ENCODE measurements around the gene SH3BP2. TPM values are rescaled to one million over a fixed set of nuclear protein-coding genes. Genes with fewer than 3 reads are reported as not detected.
A peak's percentile ranks its signal among the peaks of the same experiment; 100 is the strongest.

The SH3BP2 gene
- total and polyA plus RNA-seq, 10 of the 15 experiments (the other 5 are each of a cell fraction or from before 2014, with no cell fraction given), result 1.1 to 61.8 (median 23.9) TPM

DNA sequence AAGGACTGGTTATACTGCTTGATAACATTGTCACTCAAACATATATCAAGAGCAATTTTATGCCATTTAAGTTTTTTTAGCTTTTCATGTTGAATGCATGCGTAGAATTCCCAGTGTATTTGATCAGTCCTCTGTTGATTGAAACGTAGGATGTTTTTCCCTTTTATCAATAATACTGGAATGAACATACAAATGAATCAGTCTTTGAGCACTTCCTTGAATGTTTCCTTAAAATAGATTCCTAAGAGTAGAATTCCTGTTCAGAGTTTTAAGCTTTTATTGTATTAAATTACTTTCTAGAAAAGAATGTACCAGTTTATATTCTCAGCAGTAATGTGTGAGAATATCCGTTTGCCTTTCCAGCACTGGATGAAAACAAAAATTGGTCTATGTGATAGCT, 88.5 kb downstream of the SH3BP2 start (continued):
- TF ChIP-seq, protein P1, sequence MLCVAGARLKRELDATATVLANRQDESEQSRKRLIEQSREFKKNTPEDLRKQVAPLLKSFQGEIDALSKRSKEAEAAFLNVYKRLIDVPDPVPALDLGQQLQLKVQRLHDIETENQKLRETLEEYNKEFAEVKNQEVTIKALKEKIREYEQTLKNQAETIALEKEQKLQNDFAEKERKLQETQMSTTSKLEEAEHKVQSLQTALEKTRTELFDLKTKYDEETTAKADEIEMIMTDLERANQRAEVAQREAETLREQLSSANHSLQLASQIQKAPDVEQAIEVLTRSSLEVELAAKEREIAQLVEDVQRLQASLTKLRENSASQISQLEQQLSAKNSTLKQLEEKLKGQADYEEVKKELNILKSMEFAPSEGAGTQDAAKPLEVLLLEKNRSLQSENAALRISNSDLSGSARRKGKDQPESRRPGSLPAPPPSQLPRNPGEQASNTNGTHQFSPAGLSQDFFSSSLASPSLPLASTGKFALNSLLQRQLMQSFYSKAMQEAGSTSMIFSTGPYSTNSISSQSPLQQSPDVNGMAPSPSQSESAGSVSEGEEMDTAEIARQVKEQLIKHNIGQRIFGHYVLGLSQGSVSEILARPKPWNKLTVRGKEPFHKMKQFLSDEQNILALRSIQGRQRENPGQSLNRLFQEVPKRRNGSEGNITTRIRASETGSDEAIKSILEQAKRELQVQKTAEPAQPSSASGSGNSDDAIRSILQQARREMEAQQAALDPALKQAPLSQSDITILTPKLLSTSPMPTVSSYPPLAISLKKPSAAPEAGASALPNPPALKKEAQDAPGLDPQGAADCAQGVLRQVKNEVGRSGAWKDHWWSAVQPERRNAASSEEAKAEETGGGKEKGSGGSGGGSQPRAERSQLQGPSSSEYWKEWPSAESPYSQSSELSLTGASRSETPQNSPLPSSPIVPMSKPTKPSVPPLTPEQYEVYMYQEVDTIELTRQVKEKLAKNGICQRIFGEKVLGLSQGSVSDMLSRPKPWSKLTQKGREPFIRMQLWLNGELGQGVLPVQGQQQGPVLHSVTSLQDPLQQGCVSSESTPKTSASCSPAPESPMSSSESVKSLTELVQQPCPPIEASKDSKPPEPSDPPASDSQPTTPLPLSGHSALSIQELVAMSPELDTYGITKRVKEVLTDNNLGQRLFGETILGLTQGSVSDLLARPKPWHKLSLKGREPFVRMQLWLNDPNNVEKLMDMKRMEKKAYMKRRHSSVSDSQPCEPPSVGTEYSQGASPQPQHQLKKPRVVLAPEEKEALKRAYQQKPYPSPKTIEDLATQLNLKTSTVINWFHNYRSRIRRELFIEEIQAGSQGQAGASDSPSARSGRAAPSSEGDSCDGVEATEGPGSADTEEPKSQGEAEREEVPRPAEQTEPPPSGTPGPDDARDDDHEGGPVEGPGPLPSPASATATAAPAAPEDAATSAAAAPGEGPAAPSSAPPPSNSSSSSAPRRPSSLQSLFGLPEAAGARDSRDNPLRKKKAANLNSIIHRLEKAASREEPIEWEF (IDR thresholded peaks at IDR 0.05; ENCODE audit: insufficient replicate concordance, low read depth, low read length), result no peak
- no peak for TF ChIP-seq YBX1 (IDR thresholded peaks at IDR 0.05)
- TF ChIP-seq HDGF (IDR thresholded peaks at IDR 0.05), result no peak
- TF ChIP-seq TARDBP (IDR thresholded peaks at IDR 0.05; ENCODE audit: borderline replicate concordance), result no peak

DNA sequence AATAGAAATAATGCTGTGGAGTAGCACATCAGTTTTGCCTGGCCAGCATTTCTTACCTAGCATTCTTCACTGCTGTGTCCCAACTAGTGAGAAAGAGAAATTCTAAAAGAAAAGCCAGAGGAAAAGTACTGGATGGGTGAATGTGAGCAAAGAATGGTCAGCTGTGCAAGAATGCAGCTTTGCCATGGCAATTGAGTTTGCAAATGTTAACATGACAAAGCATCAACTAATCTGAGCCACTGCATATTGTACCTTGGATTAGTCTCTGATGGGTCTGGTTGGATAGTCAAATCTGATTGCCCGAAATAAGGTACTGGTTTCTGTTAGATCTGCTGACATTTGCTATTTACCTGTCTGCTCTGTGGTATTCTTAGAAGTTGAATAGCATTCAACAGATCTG, 89.5 kb downstream of the SH3BP2 start:
- WGBS (ENCODE audit: insufficient coverage, insufficient replicate concordance, low lambda C conversion rate, missing lambda C conversion rate), result 95% methylated on average over 1 of the region's 1 CpG
- no peaks in the 10 kb centered on the region for H3K9me3 ChIP-seq (replicated peaks; ENCODE audit: control insufficient read depth, insufficient read depth, low read length)
- SMC1A ChIA-PET (ENCODE audit: uncharacterized antibody, unreplicated experiment), result interaction anchor here (1.3 kb wide), 2 partner anchors 9 to 111 kb away, joined by 4 to 5 read pairs; no protein-coding TSS in a partner anchor
- no TSS peak for BruUV-seq (replicated peaks)
- H3K4me2 ChIP-seq (ENCODE audit: control insufficient read depth, insufficient read depth), result no peak overlapping the region
- in situ Hi-C loops (cut with MboI), result no loop called here
- no peaks in the 10 kb centered on the region for H3K79me2 ChIP-seq (ENCODE audit: control insufficient read depth, insufficient read depth, low read length)
- no peak overlapping the region for H3K4me3 ChIP-seq
- no peaks in the 10 kb centered on the region for H3K4me1 ChIP-seq (ENCODE audit: control insufficient read depth, insufficient read depth, low read length)
- H3K27me3 ChIP-seq (replicated peaks in 1 of 2; ENCODE audit: control insufficient read depth in 2 of 2, insufficient read depth in 2 of 2, low read length in 1 of 2), result no peaks in the 10 kb centered on the region
- POLR2A ChIA-PET, result interaction anchor here (0.7 kb wide), 1 partner anchor 9 kb away, joined by 3 read pairs; no protein-coding TSS in a partner anchor
- FAIRE-seq (no peak), ATAC-seq (no peak), DNase-seq (ENCODE audit: low read depth, low spot score) (no peak)
- H3K36me3 ChIP-seq (ENCODE audit: control insufficient read depth in 2 of 2, insufficient read depth in 2 of 2, low read length in 1 of 2), result peaks cover 12 to 33% of the 10 kb centered on the region in 2 experiments
- no peak overlapping the region for H3K27ac ChIP-seq (ENCODE audit: control insufficient read depth, insufficient read depth)
- no peak overlapping the region for H2AFZ ChIP-seq (ENCODE audit: control insufficient read depth, low read depth, low read length)
- intact Hi-C loops (cut with micrococcal nuclease; ENCODE audit: unreplicated experiment), result no loop called here
- no peak for TF ChIP-seq SPI1 (IDR thresholded peaks at IDR 0.05; ENCODE audit: borderline replicate concordance, insufficient read depth, low read depth, low read length)
- TF ChIP-seq, protein P2, sequence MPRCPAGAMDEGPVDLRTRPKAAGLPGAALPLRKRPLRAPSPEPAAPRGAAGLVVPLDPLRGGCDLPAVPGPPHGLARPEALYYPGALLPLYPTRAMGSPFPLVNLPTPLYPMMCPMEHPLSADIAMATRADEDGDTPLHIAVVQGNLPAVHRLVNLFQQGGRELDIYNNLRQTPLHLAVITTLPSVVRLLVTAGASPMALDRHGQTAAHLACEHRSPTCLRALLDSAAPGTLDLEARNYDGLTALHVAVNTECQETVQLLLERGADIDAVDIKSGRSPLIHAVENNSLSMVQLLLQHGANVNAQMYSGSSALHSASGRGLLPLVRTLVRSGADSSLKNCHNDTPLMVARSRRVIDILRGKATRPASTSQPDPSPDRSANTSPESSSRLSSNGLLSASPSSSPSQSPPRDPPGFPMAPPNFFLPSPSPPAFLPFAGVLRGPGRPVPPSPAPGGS (IDR thresholded peaks at IDR 0.05; ENCODE audit: borderline replicate concordance, insufficient read depth, low read depth, low read length, poor library complexity, severe bottlenecking), result peak; percentile 60
- H3K9ac ChIP-seq (ENCODE audit: control insufficient read depth, insufficient read depth, low read length), result no peak overlapping the region
- RAD21 ChIA-PET (ENCODE audit: unreplicated experiment), result interaction anchor here (1.0 kb wide), 1 partner anchor 11 kb away, joined by 3 read pairs; no protein-coding TSS in a partner anchor
- CTCF ChIA-PET, result interaction anchor here (1.0 kb wide), 1 partner anchor 10 kb away, joined by 3 read pairs; no protein-coding TSS in a partner anchor
- no peaks in the 10 kb centered on the region for H4K20me1 ChIP-seq (ENCODE audit: control insufficient read depth, insufficient read depth)
